RWPE1 (cell line): Measurements from ENCODE around the gene NOL7.

ENCODE experiments used
- CTCF ChIA-PET: fragments of 350-600 bp; sonication (Branson Sonifier 250); formaldehyde crosslinking; extraction: SDS; loops from one replicate; lab custom pipeline; 2021; lab: Yijun Ruan, JAX
- POLR2A ChIA-PET: fragments of 400-600 bp; formaldehyde crosslinking; extraction: SDS; loops from one replicate; lab custom pipeline; 2020; ENCODE audit warnings: antibody characterized with exemption; ENCODE audit not compliant: low non-redundant PET; lab: Yijun Ruan, JAX
- DNase-seq: peaks from one replicate; pipeline ENCODE4 v3.0.0; 2012; ENCODE audit warnings: low spot score
- H3K27ac ChIP-seq: fragments of 450-650 bp; 2 replicates; pipeline ENCODE4 v1.5.1; 2017
- CTCF ChIP-seq: fragments of 450-650 bp; conservative IDR thresholded peaks from 2 replicates; pipeline ENCODE4 v1.5.1; 2017; ENCODE audit warnings: low read depth, mild to moderate bottlenecking

NOL7 gene

GRCh38 chr6:13624871-13625288 is 9.7 kb downstream of the NOL7 start:
- H3K27ac ChIP-seq = no peak overlapping the region
- TF ChIP-seq CTCF = peak; percentile 33
- peak; percentile 24 for DNase-seq
- CTCF ChIA-PET = interaction anchor here (0.8 to 1.4 kb wide), 2 partner anchors 11 to 150 kb away, joined by 3 to 8 read pairs; no protein-coding TSS in a partner anchor
- POLR2A ChIA-PET = interaction anchor here (1.8 kb wide), 1 partner anchor 10 kb away, joined by 5 read pairs; the partner anchor contains the start of gene NOL7

GRCh38 chr6:13629459-13630116 is 14.5 kb downstream of the NOL7 start:
- CTCF ChIA-PET = interaction anchor here (0.7 kb wide), 1 partner anchor 1996 kb away, joined by 3 read pairs; no protein-coding TSS in a partner anchor
- POLR2A ChIA-PET = no interaction called here
- H3K27ac ChIP-seq = no peak overlapping the region
- TF ChIP-seq CTCF = no peak
- no peak for DNase-seq

- no peak for TF ChIP-seq CTCF
- DNase-seq = no peak
- CTCF ChIA-PET = interaction anchor here (0.7 kb wide), 1 partner anchor 1997 kb away, joined by 3 read pairs; no protein-coding TSS in a partner anchor
- H3K27ac ChIP-seq = no peak overlapping the region
- POLR2A ChIA-PET = no interaction called here
Measured at GRCh38 chr6:13630499-13630898, 15.4 kb downstream of the NOL7 start.

- ChIA-PET CTCF (interaction anchor here (0.6 kb wide), 1 partner anchor 18 kb away, joined by 4 read pairs; the partner anchor contains the start of gene NOL7), POLR2A (no interaction called here)
- no peak for DNase-seq
- TF ChIP-seq CTCF = no peak
- H3K27ac ChIP-seq = no peak overlapping the region
Measured at GRCh38 chr6:13633343-13633742, 18.2 kb downstream of the NOL7 start.

- no peak for DNase-seq
- POLR2A ChIA-PET = no interaction called here
- H3K27ac ChIP-seq = no peak overlapping the region
- CTCF ChIA-PET = interaction anchor here (0.5 to 0.9 kb wide), 4 partner anchors 11 to 252 kb away, joined by 3 to 8 read pairs (median 4); no protein-coding TSS in a partner anchor
- TF ChIP-seq CTCF = no peak
Measured at GRCh38 chr6:13635948-13636658, 21.0 kb downstream of the NOL7 start.

- ChIA-PET CTCF (interaction anchor here (0.6 kb wide), 1 partner anchor 274 kb away, joined by 3 read pairs; no protein-coding TSS in a partner anchor), POLR2A (no interaction called here)
- H3K27ac ChIP-seq = no peak overlapping the region
- no peak for TF ChIP-seq CTCF
- DNase-seq = no peak
Measured at GRCh38 chr6:13638014-13638413, 22.9 kb downstream of the NOL7 start.
